ENCODE results near the gene ASF1B.

Gene ASF1B

DNA sequence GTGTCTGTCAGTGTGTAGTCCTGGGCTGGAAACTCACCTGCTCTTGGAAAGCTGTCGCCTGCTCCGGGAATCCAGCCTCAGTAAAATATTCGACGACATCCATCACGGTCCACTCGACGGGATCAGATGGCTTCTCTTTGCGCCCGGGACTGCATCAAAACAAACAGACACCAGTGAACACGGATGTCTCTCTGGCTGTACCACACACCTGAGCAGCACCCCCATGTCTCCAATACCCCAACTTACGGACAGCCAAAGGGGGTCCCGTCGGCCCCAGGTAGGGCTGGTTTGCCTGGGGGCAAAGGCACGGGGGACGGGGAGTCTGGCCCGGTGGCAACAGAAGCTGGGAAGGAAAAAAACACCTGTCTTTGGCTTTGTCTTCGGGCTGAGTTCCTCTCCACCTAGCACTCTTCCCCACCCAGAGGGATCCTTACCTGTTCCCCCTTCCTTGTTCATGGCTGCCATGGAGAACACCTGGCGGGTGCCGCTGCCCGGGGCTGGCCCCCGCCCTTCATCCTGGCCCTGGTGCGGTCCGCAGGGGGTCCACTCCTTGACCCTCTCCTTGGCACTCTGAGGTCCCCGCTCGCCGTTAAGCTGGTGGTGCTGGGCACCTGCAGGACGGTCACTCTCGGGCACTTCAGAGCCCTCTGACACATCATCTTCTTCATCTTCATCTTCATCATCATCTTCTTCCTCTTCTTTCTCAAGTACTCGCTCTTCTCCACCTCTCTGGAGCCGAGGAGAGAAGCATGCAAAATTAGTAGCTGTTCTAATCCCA, 47.6 kb downstream of the ASF1B start:
- no peak for DNase-seq (ENCODE audit: low spot score)
- FAIRE-seq: no peak

DNA sequence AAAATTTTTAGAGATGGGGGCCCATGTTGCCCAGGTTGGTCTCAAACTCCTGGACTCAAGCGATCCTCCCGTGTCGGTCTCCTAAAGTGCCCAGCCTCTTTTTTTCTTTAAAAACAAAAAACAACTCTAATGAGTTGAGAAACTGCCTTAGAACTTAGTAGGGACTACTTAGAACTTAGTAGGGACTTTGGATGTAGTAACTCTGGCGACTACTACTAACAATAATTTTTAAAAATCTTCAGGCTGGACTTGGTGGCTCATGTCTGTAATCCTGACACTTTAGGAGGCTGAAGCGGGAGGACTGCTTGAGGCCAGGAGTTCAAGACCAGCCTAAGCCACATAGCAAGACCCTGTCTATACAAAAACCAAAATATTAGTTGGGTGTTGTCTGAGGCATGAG, 50.3 kb downstream of the ASF1B start:
- FAIRE-seq (no peak), DNase-seq (ENCODE audit: low spot score) (no peak)

DNA sequence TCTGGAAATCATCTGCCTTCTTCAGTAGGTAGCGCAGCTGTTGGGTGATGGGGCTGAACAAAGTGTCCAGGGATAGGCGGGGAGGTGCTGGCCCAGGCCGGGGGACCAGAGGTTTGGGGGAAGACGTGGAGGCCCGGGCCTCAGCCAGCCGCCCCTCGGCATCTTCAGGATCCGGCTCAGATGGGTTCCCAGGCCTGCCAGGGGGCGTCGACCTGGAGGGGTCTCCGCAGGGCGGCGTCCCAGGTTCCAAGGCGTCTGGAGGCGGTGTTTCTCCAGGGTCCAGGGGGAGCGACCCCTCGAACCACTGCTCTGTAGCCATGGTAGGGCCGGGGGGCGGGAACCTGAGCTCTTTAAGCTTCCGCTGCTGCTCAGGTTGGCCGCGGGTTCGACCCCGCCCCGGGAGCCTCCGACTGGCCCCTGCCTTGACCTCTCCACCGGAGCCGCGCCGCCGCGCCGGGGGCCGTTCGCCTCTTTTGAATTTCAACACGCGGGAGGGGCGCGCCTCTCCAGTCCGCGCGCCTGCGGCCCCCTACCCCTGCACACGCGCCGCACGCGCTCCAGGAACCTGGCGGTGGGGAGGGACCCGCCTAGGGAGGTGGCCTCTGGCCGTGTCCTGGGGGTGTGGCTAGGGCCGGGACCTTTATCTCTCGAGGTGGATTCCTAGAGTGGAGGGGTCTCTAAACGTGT, 50.9 kb downstream of the ASF1B start, which contains the start of gene C19orf67:
C19orf67 (minus strand) TSS at position 475 of the 687 bp plus-strand sequence; CDS start at position 319, 156 bp downstream.
- DNase-seq (ENCODE audit: low spot score) (no peak), FAIRE-seq (no peak)

DNA sequence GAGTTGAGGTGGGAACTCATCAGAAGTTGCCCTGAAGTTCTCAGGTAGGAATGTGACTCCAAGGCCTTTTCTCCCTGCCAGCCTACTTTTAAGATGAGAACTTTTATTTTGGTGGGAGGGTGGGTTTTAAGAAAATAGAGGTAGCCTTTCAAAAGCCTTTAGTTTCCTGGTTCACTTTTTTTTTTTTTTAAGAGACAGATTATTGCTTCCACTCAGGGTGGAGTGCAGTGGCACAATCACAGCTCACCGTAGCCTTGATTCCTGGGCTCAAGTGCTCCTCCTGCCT, 53.8 kb downstream of the ASF1B start:
- DNase-seq (ENCODE audit: low spot score) (no peak), FAIRE-seq (no peak)

DNA sequence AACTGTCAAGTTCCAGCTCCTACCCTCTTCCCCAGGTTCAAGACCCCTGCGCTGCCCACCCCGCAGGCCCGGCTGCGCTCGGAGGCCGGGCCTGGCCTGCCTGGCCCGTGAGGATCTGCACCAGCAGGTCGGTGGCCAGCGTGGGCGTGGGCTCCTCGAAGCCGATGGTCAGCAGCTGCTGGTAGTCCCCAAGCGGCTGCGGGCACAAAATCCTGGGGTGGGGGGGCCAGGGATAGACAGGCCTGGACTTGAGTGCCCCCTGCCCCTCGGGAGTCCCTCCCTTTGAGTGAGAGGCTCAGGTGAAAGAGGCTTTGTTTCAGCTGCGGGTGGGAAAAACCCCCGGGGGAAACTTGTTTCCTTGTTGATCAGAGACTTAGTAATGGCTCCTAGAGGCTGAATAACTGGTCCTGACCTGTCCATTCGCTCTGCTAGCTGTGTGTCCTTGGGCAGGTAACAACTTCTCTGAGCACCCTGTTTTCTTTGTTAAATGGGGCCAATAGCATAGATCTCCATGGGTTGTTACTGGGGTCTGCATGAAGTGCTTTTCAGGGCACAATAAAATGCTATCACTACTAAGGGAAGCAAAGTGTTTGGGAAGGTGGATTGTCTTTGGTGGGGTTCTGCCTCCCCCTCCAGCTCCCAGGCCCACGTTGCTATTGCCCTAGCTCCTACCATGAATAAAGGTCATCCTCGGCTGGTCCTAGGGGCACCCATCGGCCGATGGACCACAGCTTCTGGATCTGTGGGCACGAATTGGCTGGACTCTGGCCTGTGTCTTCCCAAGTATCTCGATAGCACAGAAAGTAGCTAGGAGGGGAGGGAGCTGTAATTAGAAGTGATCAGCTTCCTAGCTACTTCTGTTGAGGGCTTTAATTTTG, 54.4 kb downstream of the ASF1B start:
- FAIRE-seq: no peak
- DNase-seq (ENCODE audit: low spot score): no peak

DNA sequence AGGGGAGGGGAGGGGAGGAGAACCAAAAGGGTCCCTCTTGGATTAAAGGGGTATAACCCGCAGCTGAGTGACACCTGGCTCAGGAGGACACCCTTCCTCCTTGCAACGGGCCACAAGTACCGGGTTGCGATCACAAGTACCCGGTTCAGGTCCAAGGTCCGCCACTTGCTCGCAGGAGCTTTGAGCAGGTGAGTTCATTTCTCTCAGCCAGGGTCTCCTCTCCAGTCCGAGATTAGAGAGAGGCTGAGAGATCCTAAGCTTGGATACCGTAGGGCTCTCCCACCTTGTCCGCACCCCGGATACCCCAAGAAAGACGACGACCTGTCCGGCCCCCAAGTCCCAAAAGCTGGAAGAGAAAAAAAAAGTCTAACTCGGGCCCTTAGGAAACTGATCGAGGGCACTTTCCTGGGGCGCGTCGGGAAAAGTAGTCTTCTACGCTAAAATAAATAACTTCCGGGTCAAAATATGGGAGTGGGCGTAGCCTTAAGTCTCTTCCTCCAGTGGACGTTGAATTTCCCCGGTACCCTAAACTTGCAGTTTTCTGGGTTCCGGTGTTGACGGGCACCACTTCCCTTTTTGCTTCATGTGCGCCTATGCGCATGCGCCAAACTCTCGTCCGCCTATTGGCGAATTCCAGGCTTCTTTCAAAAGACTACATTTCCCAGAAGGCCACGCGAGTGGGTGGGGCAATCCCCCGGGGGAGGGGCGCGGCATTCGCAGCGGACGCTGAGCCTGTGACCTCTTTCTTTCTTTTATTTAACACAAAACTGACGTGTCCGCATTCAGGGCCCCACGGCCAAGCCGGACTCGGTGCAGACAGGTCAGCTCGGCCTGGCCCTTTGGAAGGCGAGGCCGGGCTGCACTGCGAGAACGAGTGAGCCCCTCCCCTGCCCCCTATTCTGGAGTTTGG, 55.2 kb downstream of the ASF1B start:
- peak; percentile 96 for FAIRE-seq
- DNase-seq (ENCODE audit: low spot score): peak; percentile 98

DNA sequence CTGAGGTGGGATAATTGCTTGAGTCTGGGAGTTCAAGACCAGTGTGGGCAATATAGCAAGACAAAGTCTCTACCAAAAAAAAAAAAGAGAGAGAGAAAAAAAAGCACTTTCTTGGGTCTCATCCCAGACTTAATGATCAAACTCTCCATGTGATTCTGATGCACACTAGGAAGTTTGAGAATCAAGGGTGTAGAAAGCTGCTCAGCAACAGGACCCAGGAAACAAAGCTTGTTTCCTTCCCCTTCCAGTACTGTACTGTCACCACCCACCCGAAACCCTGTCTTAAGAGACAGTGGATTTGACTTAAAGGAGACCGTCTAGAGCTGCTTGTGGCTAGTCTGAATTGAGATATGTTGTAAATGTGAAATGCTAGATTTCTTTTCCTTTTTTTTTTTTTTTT, 58.0 kb downstream of the ASF1B start:
- no peak for DNase-seq (ENCODE audit: low spot score)
- FAIRE-seq: no peak

DNA sequence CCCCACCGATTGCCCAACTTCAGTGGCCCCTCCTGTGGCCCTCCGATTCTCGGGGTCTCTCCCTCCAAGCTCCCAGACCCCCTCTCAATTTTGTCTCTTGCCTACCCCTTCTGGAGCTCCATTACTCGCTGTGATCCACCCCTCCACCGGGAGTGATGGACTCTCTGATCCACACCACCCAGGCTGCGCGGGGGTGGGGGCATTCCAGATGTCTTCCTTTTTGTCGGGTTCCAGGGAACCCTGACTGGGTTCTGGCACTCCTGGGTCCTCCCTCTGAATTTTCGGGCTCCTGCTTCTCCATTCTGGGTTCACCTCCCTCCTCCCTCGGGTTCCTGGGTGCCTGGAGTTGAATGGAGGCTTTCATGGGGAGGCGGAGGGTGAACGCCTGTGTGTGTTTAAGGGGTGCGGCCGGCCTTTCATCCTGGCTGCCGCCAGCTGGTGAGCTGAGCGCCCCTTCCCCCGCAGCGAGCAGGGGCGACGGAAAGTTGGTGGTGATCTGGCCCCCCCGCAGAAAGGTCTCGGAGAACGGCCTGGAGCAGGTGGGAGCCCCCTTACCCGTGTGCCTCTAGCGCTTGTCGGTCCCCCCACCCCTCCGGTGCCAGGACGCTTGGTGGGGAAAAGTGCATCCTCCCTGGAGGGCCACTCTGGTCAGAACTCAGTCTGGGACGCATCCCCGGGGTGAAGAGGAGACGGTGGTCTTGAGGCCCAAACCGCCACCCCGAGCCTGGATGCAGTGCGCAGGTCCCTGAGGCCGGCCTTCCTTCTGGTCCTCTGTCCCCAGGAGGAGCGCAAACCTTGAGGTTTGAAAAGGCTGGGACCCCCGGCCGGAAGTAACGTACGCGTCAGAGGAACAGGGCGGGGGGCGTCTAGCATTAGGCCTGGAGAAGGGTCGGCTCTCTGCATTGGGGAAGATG, 62.2 kb downstream of the ASF1B start:
- DNase-seq (ENCODE audit: low spot score) (no peak), FAIRE-seq (no peak)

DNA sequence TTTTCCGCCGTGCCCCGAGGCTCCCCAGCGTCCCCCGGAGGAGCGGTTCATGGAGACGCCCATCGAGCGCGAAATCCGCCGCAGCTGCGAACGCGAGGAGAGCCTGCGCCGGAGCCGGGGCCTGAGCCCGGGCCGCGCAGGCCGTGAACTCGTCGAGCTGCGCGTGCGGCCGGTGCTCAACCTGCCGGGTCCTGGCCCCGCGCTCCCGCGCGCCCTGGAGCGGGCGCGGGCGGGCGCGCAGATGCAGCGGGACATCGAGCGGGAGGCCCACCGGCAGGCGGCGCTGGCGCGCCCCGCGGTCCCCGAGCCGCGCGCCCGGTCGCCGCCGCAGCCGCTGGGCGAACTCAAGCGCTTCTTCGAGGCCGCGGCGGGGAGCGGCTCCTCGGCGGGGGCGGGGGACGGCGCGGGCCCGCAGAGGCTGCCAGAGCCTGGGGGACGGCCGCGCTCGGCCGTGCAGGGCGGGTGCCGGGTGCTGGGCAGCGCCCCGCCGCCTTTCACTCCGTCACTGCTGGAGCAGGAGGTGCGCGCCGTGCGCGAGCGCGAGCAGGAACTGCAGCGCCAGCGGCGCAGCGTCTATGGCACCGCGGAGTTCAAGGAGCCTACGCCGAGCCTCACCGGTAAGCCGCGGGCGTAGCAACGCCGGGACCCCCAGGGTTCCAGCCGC, 63.0 kb downstream of the ASF1B start:
- peak; percentile 51 for DNase-seq (ENCODE audit: low spot score)
- no peak for FAIRE-seq

DNA sequence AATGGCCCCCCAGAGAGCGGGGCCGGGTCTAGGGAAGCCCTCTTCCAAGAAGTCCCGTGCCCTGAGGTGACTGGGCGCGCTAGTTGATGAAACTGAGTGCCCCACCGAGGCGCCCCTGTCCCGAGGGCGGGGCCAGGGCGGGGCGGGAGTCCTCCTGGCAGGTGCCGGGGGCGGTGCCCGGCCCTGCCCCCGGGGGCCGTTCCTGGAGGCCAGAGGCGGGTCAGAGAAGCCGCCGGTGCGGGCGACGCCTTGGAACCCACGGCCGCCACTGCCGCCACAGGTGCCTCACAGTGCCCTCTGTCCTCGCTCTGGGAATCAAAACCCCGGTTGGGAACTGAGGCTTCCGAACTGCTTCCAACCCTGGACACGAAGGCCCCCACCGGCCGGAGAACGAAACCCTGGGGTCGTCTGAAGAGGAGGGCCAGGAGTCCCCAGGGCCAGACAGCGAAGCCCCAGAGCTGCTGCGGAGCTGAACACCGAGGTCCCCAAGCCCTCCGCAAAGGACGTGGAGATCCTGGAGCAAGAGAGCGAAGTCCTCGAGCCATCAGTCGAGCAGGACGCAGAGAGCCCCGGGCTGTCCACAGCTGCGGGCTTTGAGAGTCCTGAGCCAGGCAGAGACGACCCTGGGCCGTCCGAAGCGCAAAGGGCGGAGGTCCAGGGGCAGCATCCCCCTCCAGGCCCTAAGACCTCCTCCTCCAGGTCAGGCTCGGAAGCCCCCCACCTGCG, 63.7 kb downstream of the ASF1B start, which contains the start of gene MISP3:
MISP3 (plus strand) TSS at position 252 of the 726 bp plus-strand sequence. CDS start 524 bp downstream, outside the sequence.
- FAIRE-seq: no peak
- no peak for DNase-seq (ENCODE audit: low spot score)

DNA sequence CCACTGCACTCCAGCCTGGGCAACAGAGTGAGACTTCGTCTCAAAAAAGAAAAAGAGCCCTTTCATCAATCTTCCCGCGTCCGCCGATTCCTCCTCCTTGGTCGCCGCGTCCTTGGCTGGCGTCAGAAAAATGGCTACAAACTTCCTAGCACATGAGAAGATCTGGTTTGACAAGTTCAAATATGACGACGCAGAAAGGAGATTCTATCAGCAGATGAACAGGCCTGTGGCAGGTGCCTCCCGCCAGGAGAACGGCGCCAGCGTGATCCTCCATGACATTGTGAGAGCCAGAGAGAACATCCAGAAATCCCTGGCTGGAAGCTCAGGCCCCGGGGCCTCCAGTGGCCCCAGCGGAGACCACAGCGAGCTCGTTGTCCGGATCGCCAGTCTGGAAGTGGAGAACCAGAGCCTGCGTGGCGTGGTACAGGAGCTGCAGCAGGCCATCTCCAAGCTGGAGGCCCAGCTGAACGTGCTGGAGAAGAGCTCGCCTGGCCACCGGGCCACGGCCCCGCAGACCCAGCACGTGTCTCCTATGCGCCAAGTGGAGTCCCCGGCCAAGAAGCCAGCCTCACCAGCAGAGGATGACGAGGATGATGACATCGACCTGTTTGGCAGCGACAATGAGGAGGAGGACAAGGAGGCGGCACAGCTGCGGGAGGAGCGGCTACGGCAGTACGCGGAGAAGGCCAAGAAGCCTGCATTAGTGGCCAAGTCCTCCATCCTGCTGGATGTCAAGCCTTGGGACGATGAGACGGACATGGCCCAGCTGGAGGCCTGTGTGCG, 65.9 kb downstream of the ASF1B start:
- DNase-seq (ENCODE audit: low spot score) (no peak), FAIRE-seq (no peak)

Measured in RCC 7860 (cell line).